NCI-H510A (cell line): ENCODE data around the gene PRDX2.
A peak's percentile ranks its signal among the peaks of the same experiment; 100 is the strongest.

Experiments used
- DNase-seq: peaks from one replicate; lab custom pipeline; 2025; lab: John Stamatoyannopoulos, UW

PRDX2 gene

GRCh38 chr19:12792051-12792852 lies 9.3 kb downstream of the PRDX2 start:
- peak; percentile 81 for DNase-seq

- peak; percentile 90 for DNase-seq
Observed at GRCh38 chr19:12791345-12792050, 10.1 kb downstream of the PRDX2 start, which contains the start of gene JUNB. Gene JUNB (plus strand): TSS chr19:12791486. CDS start chr19:12791772, 286 bp downstream.

- no peak for DNase-seq
Observed at GRCh38 chr19:12790628-12791344, 10.8 kb downstream of the PRDX2 start.

- DNase-seq = peak; percentile 97
Observed at GRCh38 chr19:12789904-12790619, 11.5 kb downstream of the PRDX2 start.

GRCh38 chr19:12789098-12789903 lies 12.3 kb downstream of the PRDX2 start:
- no peak for DNase-seq

- DNase-seq = no peak
Observed at GRCh38 chr19:12788682-12789097, 12.9 kb downstream of the PRDX2 start.

- DNase-seq = no peak
Observed at GRCh38 chr19:12788042-12788681, 13.4 kb downstream of the PRDX2 start.

- no peak for DNase-seq
Observed at GRCh38 chr19:12787458-12787857, 14.1 kb downstream of the PRDX2 start.

GRCh38 chr19:12786952-12787351 lies 14.6 kb downstream of the PRDX2 start:
- DNase-seq = no peak

- DNase-seq = no peak
Observed at GRCh38 chr19:12786141-12786870, 15.3 kb downstream of the PRDX2 start.

GRCh38 chr19:12785431-12786031 lies 16.1 kb downstream of the PRDX2 start:
- no peak for DNase-seq

- no peak for DNase-seq
Observed at GRCh38 chr19:12784871-12785430, 16.6 kb downstream of the PRDX2 start.

GRCh38 chr19:12784394-12784870 lies 17.2 kb downstream of the PRDX2 start:
- DNase-seq = no peak

- DNase-seq = no peak
Observed at GRCh38 chr19:12783849-12784393, 17.7 kb downstream of the PRDX2 start.

- no peak for DNase-seq
Observed at GRCh38 chr19:12783291-12783848, 18.2 kb downstream of the PRDX2 start.

- DNase-seq = no peak
Observed at GRCh38 chr19:12782424-12783290, 18.9 kb downstream of the PRDX2 start.

GRCh38 chr19:12782174-12782423 lies 19.5 kb downstream of the PRDX2 start:
- no peak for DNase-seq
